Fibroblast of villous mesenchyme (primary cell): Measurements from ENCODE around the gene SLC4A8. TPM values are rescaled to one million over a fixed set of nuclear protein-coding genes. Genes with fewer than 3 reads are reported as not detected.

Experiments
- DNase-seq: peaks from one replicate; pipeline ENCODE4 v3.0.0-alpha.2; 2010; ENCODE audit warnings: low read depth
- H3K4me3 ChIP-seq: 2 replicates; pipeline ENCODE4 v1.5.1; 2011; ENCODE audit warnings: low read depth, mild to moderate bottlenecking, low read length
- CTCF ChIP-seq: IDR thresholded peaks from 2 replicates; pipeline ENCODE4 v1.5.1; 2012; ENCODE audit warnings: low read depth, mild to moderate bottlenecking, low read length; ENCODE audit not compliant: insufficient read depth
- total RNA-seq: library from RNA; depleted of rRNA; stranded (reverse); fragments of >200 nt; gene quantifications from 2 replicates; pipeline ENCODE4 v1.2.3, GENCODE V29; 2012

SLC4A8 gene
- total RNA-seq, 1 donor, result 6.9 TPM

DNA sequence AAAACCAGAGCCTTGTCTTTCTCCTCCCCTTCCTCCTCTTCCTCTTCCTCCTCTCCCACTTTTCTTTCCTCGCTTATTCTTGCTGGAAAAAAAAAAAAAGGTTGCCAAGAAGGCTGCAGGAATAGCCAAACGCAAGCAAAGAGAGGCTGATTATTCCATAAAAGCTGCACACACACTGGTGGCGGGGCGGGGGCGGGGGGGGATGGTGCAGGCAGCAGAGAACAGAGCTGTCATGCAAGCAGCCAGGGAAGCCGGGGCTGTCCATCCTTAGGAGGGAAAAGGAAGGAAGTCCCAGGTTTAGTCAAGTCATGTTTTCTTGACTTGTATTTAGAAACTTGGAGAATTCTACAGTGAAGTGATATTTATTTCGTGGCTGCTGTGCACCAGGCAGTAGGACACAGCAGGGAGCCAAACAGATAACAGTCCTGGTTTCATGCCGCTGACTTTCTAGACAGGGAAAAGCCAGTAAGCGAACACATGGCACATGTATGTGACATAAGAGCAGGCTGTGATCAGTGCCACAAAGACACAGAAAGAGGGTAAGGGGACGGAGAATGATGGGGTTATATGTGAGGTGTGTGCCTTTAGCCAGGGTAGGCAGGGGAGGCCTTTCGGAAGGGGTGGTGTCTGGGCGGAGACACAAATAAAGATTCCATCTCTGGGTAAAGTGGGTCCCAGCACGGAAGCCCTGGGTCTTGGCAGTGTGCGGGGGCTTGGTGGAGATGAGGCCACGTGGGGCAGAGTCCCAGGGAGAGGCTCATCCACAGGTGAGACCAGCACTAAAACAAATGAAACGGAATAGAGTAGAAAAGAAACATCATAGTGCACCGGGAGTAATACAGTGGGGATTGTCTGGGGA, 109.8 kb downstream of the SLC4A8 start:
- H3K4me3 ChIP-seq, result no peak overlapping the region
- no peak for TF ChIP-seq CTCF
- DNase-seq, result no peak

DNA sequence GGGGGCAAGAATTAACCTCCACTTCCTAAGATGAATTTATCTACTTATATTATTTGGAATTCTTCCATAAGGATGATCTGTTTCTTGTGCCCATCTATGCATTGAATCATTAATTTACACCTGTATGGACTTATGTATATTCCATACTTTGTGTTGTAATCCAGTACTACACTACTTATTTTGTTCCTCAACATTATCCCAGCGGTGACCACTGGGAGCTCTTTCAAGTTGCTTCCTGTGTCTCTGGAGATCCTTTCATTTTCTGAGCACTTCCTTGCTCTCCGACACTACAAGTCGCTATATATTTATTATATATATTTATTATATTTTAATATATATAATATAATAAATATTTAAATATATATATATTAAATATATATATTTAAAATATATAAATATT, 111.5 kb downstream of the SLC4A8 start:
- no peak for TF ChIP-seq CTCF
- H3K4me3 ChIP-seq, result no peak overlapping the region
- DNase-seq, result no peak

DNA sequence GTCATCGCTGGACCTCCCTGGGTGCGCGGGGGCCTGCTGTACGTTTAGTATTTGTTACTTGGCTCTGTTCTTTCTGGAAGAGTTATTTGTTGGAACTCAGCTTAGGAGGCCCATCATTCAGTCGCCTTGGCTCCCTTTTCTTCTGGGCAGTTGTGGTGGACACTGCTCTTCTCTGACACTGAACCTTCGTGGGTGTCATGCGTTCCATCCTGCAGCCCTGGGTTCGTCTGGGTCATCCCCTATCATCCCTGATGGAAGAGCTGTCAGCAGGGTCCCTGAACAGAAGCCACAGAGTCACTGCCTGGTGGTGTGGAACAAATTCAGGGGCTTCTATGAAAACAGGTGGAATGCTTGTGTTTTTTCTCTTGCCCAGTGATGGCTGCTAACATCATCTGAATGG, 113.5 kb downstream of the SLC4A8 start:
- no peak for DNase-seq
- H3K4me3 ChIP-seq, result no peak overlapping the region

GRCh38 chr12:51538599-51538998, 114.0 kb downstream of the SLC4A8 start:
- DNase-seq, result no peak
- H3K4me3 ChIP-seq, result no peak overlapping the region
- TF ChIP-seq CTCF, result no peak

More for the DNA sequence above, 113.5 kb downstream of the SLC4A8 start:
- no peak for TF ChIP-seq CTCF

DNA sequence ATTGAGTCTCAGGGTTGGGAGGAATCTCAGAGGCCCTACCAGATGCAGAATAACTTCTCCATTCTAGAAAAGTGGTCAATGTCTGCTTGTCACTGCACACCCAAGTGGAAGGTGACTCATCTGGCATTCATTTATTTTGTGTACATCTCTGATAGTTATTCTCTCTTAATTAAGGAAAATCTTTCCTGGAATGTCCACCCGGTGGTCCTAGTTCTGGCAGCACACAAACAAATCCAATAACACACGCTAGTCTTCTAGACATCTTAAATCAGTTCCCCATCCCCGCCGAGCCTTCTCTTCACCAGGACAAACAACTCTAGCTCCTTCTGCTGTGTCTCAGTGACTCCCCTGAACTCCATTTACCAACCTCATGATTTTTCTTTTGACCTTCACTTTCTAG, 116.4 kb downstream of the SLC4A8 start:
- no peak for TF ChIP-seq CTCF
- no peak for DNase-seq
- no peak overlapping the region for H3K4me3 ChIP-seq

DNA sequence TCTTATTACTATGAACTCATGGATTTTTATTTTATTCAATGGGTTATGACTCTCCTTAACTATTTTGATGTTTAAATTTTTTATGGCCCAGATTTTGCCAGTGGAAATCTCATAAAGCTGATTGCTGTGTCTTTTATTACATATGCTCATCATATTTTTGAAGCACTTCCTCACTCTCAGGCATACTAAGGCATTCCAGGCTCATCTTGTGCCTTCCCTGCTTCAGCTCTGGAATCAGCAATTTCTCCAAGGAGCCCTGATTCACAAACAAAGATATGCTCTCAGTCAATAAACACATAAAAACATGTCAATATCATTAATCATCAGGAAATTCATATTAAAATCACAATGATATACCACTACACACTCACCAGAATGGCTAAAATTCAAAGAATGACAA, 121.5 kb downstream of the SLC4A8 start:
- TF ChIP-seq CTCF, result no peak
- no peak for DNase-seq
- no peak overlapping the region for H3K4me3 ChIP-seq

DNA sequence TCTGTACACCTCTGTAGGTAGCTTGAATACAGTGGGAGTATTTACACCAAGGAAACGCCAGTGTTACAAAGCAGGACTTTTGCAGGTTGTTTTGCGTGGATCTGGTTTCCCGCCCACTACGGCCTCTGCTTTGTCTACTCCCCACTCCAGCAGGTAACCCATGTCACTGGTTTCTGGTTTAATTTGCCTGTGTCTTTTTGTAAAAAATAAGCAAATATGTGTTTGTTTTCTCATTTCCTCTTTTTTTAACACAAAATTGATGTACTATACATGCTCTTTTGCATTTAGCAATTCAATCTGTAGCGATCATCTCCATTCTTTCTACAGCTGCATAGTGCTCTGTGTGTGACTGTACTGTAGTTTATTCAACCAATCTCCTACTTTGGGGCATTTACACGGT, 123.0 kb downstream of the SLC4A8 start:
- TF ChIP-seq CTCF, result no peak
- no peak overlapping the region for H3K4me3 ChIP-seq
- no peak for DNase-seq
